Neural progenitor cell (in vitro differentiated cells): ENCODE results near the gene AMD1. TPM values are rescaled to one million over a fixed set of nuclear protein-coding genes. Genes with fewer than 3 reads are reported as not detected.

Experiments
- DNase-seq: peaks from one replicate; pipeline ENCODE4 v3.0.0-alpha.2; 2016; ENCODE audit warnings: low spot score
- H2AFZ ChIP-seq: fragments of 200-600 bp; sonication (generic); replicated peaks from 2 replicates; pipeline ENCODE4 v1.6.1; 2016; ENCODE audit warnings: antibody characterized with exemption
- H3F3A ChIP-seq: fragments of 200-600 bp; sonication (generic); 2 replicates; pipeline ENCODE4 v1.6.1; 2016; ENCODE audit warnings: antibody characterized with exemption, low read depth
- H3K27ac ChIP-seq: fragments of 200-600 bp; sonication (generic); 2 replicates; pipeline ENCODE4 v1.5.1; 2016; ENCODE audit warnings: mild to moderate bottlenecking
- H3K27me3 ChIP-seq: fragments of 200-600 bp; sonication (generic); 2 replicates; pipeline ENCODE4 v1.6.1; 2016; ENCODE audit warnings: mild to moderate bottlenecking, moderate library complexity
- H3K36me3 ChIP-seq: fragments of 200-600 bp; sonication (generic); 2 replicates; pipeline ENCODE4 v1.5.1; 2016
- H3K4me1 ChIP-seq: fragments of 200-600 bp; sonication (generic); 2 replicates; pipeline ENCODE4 v1.6.1; 2016; ENCODE audit warnings: mixed run types
- H3K4me2 ChIP-seq: fragments of 200-600 bp; sonication (generic); 2 replicates; pipeline ENCODE4 v1.6.1; 2016
- H3K4me3 ChIP-seq: fragments of 200-600 bp; sonication (generic); 2 replicates; pipeline ENCODE4 v1.5.1; 2016
- H3K79me2 ChIP-seq: fragments of 200-600 bp; sonication (generic); 2 replicates; pipeline ENCODE4 v1.6.1; 2016; ENCODE audit warnings: low read depth
- H3K9ac ChIP-seq: fragments of 200-600 bp; sonication (generic); 2 replicates; pipeline ENCODE4 v1.6.1; 2016
- H3K9me3 ChIP-seq: fragments of 200-600 bp; sonication (generic); 2 replicates; pipeline ENCODE4 v1.5.1; 2016; ENCODE audit warnings: low read depth
- H4K20me1 ChIP-seq: fragments of 200-600 bp; sonication (generic); 2 replicates; pipeline ENCODE4 v1.6.1; 2016; ENCODE audit warnings: low read depth
- H3K27ac Mint-ChIP-seq: 3 replicates; pipeline ENCODE4 v1.8.0; 2021; ENCODE audit warnings: mixed read lengths
- H3K27me3 Mint-ChIP-seq: 2 replicates; pipeline ENCODE4 v1.8.0; 2022; ENCODE audit warnings: low read depth, mild to moderate bottlenecking, inconsistent platforms, moderate library complexity, mixed read lengths; ENCODE audit not compliant: insufficient read depth
- H3K36me3 Mint-ChIP-seq: 3 replicates; pipeline ENCODE4 v1.8.0; 2021; ENCODE audit warnings: mixed read lengths
- H3K4me1 Mint-ChIP-seq: 3 replicates; pipeline ENCODE4 v1.8.0; 2021; ENCODE audit warnings: mixed read lengths
- H3K4me3 Mint-ChIP-seq: 3 replicates; pipeline ENCODE4 v1.8.0; 2021; ENCODE audit warnings: mild to moderate bottlenecking, moderate library complexity, mixed read lengths
- H3K9me3 Mint-ChIP-seq: 3 replicates; pipeline ENCODE4 v1.8.0; 2020; ENCODE audit warnings: mixed read lengths
- CTCF ChIP-seq: fragments of 200-600 bp; sonication (generic); IDR thresholded peaks from 2 replicates; pipeline ENCODE4 v1.5.1; 2017; ENCODE audit warnings: antibody characterized with exemption, mild to moderate bottlenecking
- EZH2 ChIP-seq: fragments of 200-600 bp; sonication (generic); IDR thresholded peaks from 2 replicates; pipeline ENCODE4 v1.6.1; 2017; ENCODE audit warnings: antibody characterized with exemption, mild to moderate bottlenecking, moderate library complexity
- EZH2phosphoT487 ChIP-seq: fragments of 200-600 bp; sonication (generic); IDR thresholded peaks from 2 replicates; pipeline ENCODE4 v1.6.1; 2017; ENCODE audit warnings: antibody characterized with exemption
- small RNA-seq: library from RNA; depleted of rRNA; stranded (forward); fragments of <200 nt; gene quantifications from one replicate; pipeline ENCODE3, GENCODE V24; 2015
- total RNA-seq: library from RNA; depleted of rRNA; stranded (reverse); fragments of >200 nt; gene quantifications from 2 replicates; pipeline ENCODE4 v1.2.3, GENCODE V29; 2015; ENCODE audit warnings: low replicate concordance

Gene AMD1
- total RNA-seq, 1 donor from 2014 or later, result 142 TPM

- Mint-ChIP-seq H3K9me3 (no peaks in the 10 kb centered on the region), H3K4me3 (no peak overlapping the region), H3K36me3 (no peaks in the 10 kb centered on the region), H3K4me1 (no peaks in the 10 kb centered on the region), H3K27me3 (peaks cover 2% of the 10 kb centered on the region), H3K27ac (no peak overlapping the region)
- H4K20me1 ChIP-seq, result no peaks in the 10 kb centered on the region
- H3K9ac ChIP-seq, result no peak overlapping the region
- TF ChIP-seq CTCF (no peak), EZH2phosphoT487 (no peak), EZH2 (no peak)
- no peaks in the 10 kb centered on the region for H3K36me3 ChIP-seq
- no peaks in the 10 kb centered on the region for H3K4me1 ChIP-seq
- DNase-seq, result no peak
- H3F3A ChIP-seq, result no peaks in the 10 kb centered on the region
- H2AFZ ChIP-seq, result no peak overlapping the region
- H3K4me2 ChIP-seq, result no peak overlapping the region
- H3K27me3 ChIP-seq, result no peaks in the 10 kb centered on the region
- H3K79me2 ChIP-seq, result no peaks in the 10 kb centered on the region
- H3K27ac ChIP-seq, result no peak overlapping the region
- no peak overlapping the region for H3K4me3 ChIP-seq
- H3K9me3 ChIP-seq, result no peaks in the 10 kb centered on the region
These were observed 65.0 kb downstream of the AMD1 start for GRCh38 chr6:110939429-110940200.

GRCh38 chr6:110944681-110945151 is 70.1 kb downstream of the AMD1 start:
- Histone ChIP-seq H3K9ac (no peak overlapping the region), H3K27me3 (no peaks in the 10 kb centered on the region), H3F3A (no peaks in the 10 kb centered on the region), H2AFZ (no peak overlapping the region), H3K4me1 (no peaks in the 10 kb centered on the region), H3K36me3 (no peaks in the 10 kb centered on the region), H3K9me3 (no peaks in the 10 kb centered on the region), H4K20me1 (no peaks in the 10 kb centered on the region), H3K27ac (no peak overlapping the region), H3K79me2 (no peaks in the 10 kb centered on the region), H3K4me3 (no peak overlapping the region), H3K4me2 (no peak overlapping the region)
- H3K4me3 Mint-ChIP-seq, result no peak overlapping the region
- H3K36me3 Mint-ChIP-seq, result no peaks in the 10 kb centered on the region
- TF ChIP-seq EZH2, result no peak
- TF ChIP-seq EZH2phosphoT487, result no peak
- no peak for TF ChIP-seq CTCF
- H3K27me3 Mint-ChIP-seq, result peaks cover 3% of the 10 kb centered on the region
- H3K4me1 Mint-ChIP-seq, result no peaks in the 10 kb centered on the region
- H3K9me3 Mint-ChIP-seq, result no peaks in the 10 kb centered on the region
- no peak overlapping the region for H3K27ac Mint-ChIP-seq
- no peak for DNase-seq

Small RNA genes within 50 kb of the gene (small RNA-seq; reads per million reads assigned to genes)
- gene RNU6-1115P (not detected), gene SNORA40C (not detected)

Other genes with a start within 250 kb of the AMD1 start
- 25.0 and 34.4 TPM in 2 replicates for gene CDK19, start 59.3 kb upstream of the AMD1 start, total RNA-seq
- gene GTF3C6, start 83.9 kb downstream of the AMD1 start, total RNA-seq, result 47.0 and 105 TPM in 2 replicates
- 27.3 and 51.9 TPM in 2 replicates for gene RPF2, start 107.3 kb downstream of the AMD1 start, total RNA-seq
- 4.3 and 4.8 TPM in 2 replicates for gene SLC16A10, start 212.7 kb downstream of the AMD1 start, total RNA-seq